ENCODE data around the gene REN.
A peak's percentile ranks its signal among the peaks of the same experiment; 100 is the strongest.

The REN gene

GRCh38 chr1:204134103-204134502 lies 32.0 kb downstream of the REN start:
- DNase-seq (ENCODE audit: low read depth in 2 of 2), result no peak

GRCh38 chr1:204132718-204133117 lies 33.4 kb downstream of the REN start:
- no peak for DNase-seq (ENCODE audit: low read depth in 2 of 2)

GRCh38 chr1:204131978-204132377 lies 34.2 kb downstream of the REN start:
- DNase-seq (ENCODE audit: low read depth in 2 of 2), result no peak

GRCh38 chr1:204130981-204131892 lies 34.9 kb downstream of the REN start:
- DNase-seq (ENCODE audit: low read depth in 2 of 2), result no peak

GRCh38 chr1:204130178-204130577 lies 36.0 kb downstream of the REN start:
- DNase-seq (ENCODE audit: low read depth in 2 of 2), result no peak

- peak; percentile 35 to 44 for DNase-seq (ENCODE audit: low read depth in 2 of 2)
Measured at GRCh38 chr1:204128964-204129896, 36.9 kb downstream of the REN start.

- no peak for DNase-seq (ENCODE audit: low read depth in 2 of 2)
Measured at GRCh38 chr1:204128464-204128963, 37.6 kb downstream of the REN start.

GRCh38 chr1:204127597-204128242 lies 38.4 kb downstream of the REN start:
- DNase-seq (ENCODE audit: low read depth in 2 of 2), result no peak

- DNase-seq (ENCODE audit: low read depth in 2 of 2), result no peak
Measured at GRCh38 chr1:204126956-204127355, 39.2 kb downstream of the REN start.

- DNase-seq (ENCODE audit: low read depth in 2 of 2), result no peak
Measured at GRCh38 chr1:204126386-204126785, 39.8 kb downstream of the REN start.

GRCh38 chr1:204125759-204126351 lies 40.3 kb downstream of the REN start:
- no peak for DNase-seq (ENCODE audit: low read depth in 2 of 2)

- DNase-seq (ENCODE audit: low read depth in 2 of 2), result no peak
Measured at GRCh38 chr1:204124639-204125038, 41.5 kb downstream of the REN start.

GRCh38 chr1:204123376-204123775 lies 42.8 kb downstream of the REN start:
- DNase-seq (ENCODE audit: low read depth in 2 of 2), result no peak

GRCh38 chr1:204121840-204122555 lies 44.1 kb downstream of the REN start:
- no peak for DNase-seq (ENCODE audit: low read depth in 2 of 2)

GRCh38 chr1:204116539-204116938 lies 49.6 kb downstream of the REN start:
- DNase-seq (ENCODE audit: low read depth in 2 of 2), result no peak

GRCh38 chr1:204115116-204115515 lies 51.0 kb downstream of the REN start:
- DNase-seq (ENCODE audit: low read depth in 2 of 2), result no peak

- no peak for DNase-seq (ENCODE audit: low read depth in 2 of 2)
Measured at GRCh38 chr1:204114606-204115005, 51.5 kb downstream of the REN start.

- DNase-seq (ENCODE audit: low read depth in 2 of 2), result no peak
Measured at GRCh38 chr1:204113896-204114295, 52.2 kb downstream of the REN start.

- no peak for DNase-seq (ENCODE audit: low read depth in 2 of 2)
Measured at GRCh38 chr1:204112876-204113730, 53.0 kb downstream of the REN start.
